NOMO-1 treated with DMSO at 0.1 percent for 48 hours (cell line): ENCODE results near the gene TTC33.
"Not testable (repeated sequence)": the region's sequence is repeated elsewhere in the genome, so short reads cannot be mapped to it uniquely, and the experiment has no call there.

Experiments
- DNase-seq: peaks from one replicate; lab custom pipeline; 2025; ENCODE audit not compliant: unreplicated experiment; lab: John Stamatoyannopoulos, UW

The TTC33 gene

DNA sequence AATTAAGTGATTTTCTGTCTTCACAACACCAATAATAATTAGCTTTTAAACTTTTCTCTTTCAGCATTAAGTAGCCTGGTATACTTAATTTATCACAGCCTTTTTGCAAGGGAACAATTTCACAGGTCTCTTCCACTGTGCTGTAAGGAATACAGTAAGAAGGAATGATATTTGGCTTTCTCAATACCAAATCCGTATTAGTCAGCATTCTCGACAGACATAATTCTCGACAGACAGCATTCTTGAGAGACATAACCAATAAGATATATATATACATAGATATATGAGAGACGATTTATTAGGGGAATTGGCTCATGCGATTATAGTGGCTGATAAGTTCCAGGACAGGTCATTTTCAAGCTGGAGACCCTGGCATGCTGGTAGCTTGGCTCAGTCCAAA is 24.4 kb upstream of the TTC33 start:
- no peak for DNase-seq

DNA sequence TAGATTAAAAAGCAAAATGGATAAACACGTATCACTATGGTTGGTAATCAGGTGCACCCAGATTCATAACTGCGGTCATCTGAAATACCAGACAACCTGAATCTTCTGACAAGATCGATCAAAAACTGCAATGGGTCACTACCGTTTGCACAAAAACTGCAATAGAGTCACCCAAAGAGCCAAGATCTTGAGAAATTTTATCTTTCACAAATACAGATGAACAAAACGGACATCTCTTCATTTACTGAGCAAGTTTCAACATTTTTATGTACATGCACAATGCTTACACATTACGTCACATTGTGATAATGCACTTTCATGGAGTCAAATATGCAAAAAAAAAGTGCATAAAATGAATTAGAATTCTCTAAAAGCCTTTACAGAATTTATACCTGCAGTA is 23.8 kb upstream of the TTC33 start:
- DNase-seq: no peak

DNA sequence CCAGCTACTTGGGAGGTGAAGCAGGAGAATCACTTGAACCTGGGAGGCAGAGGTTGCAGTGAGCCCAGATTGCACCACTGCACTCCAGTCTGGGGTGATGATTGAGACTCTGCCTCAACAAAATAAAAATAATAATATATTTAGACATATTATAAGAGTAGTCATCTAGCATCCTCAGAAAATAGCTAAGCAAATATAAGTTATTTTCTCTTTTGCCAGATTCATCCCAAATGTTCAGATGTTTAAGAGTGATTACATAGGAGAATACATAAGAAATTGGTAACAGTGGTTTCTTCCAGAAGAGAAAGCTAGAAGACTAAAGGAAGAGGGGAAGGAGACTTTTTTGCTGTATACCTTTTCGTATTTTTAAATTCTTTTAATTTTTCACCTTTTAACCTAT is 22.4 kb upstream of the TTC33 start:
- no peak for DNase-seq

DNA sequence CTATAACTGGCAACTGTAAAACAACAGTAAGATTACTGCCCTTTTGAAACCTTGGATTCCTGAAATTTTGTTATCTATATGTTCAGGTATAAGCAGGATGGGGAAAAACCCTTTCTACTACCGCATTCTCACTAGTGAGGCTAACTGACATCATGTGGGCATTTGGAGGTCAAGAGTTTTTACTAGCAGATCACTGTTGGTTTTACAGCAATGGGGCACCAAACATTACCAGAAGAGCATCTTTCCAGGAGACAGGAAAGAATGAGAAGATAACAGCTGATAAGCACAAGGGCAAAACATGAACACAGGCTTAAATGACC is 20.9 kb upstream of the TTC33 start:
- no peak for DNase-seq

DNA sequence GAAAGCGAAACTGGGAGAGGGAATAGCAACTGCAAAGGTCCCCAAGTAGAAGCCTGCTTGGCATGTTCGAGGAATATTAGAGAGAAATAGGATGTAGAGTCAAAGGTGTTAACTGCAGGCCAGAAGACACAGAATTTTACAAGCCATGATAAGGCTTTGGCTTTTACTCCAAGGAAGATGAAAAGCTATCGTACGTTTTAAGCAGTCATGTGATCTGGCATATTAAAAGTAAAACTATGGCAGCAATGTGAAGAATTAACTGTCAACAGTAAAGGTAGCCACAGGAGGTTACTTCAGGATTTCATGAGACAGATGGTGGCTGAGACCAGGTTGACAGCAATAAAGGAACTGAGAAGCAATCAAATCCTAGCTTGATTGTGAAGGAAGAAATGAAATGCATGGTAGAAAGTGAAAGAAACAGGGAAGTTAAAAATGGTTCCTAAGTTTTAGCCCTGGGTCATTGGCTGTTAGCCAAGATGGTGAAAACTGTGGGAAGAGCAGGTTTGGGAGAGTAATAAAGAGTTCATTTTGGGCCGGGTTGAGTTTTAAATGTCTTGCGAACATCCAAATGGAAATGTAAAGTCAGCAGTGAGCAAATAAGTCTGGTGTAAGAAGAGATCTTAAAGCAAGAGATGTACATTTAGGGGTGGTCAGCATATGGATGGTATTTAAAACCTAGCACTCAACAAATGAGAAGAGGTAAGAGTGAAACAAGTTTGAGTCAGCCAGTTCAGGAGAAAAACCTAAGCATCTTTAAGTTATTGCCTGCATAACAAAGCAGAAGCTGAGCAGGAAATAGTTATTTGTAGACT is 20.3 kb upstream of the TTC33 start:
- DNase-seq: peak; percentile 26

DNA sequence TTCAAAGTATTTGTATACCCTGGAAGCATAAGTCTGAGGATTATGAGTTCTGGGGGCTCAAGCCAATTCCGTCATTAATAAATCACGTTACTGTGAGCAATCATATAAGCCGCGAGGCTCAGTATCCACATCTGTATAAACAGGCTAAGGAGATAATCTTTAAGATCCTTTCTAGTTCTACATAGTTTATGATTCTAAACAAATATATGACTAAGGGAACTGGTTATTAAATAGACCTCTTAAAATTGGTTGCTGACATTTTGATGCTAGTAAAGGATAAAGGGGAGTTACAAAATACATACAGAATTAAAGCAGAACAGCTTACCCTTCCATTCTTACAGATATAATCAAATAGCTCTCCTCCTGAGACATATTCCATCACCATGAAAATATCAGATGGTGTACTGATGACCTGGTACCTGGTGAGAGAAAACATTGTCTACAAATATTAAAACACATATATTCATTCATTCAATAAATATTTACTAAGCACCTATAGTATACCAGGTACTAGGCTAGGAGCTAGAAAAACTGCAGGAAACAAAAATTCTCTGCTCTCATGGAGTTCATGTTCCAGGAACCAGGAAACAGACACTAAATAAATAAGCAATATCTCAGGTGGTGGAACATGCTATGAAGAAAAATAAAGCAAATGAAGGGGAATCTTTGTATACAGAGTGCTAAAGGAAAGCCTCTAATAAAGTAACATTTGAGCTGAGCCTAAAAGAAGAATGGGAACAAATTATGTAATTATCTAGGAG is 19.5 kb upstream of the TTC33 start:
- no peak for DNase-seq

DNA sequence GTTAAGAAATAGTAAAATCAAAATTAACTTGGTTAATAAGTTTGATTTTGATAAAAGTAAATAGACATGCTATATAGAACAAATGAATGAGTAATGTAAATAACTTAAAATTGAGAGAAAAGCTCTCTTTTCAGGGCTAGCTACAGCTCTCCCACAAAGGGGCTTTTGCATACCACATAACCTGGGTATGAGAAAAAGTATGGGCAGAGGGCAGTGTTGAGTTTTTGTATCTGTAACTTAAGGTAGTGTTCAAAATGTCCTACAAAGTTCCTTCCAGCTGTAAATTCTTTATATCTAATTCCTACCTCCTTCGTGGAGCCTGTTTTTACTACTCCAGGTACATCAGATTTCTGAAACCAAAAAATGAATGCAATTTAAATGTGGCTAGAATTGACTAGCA is 18.9 kb upstream of the TTC33 start:
- no peak for DNase-seq

DNA sequence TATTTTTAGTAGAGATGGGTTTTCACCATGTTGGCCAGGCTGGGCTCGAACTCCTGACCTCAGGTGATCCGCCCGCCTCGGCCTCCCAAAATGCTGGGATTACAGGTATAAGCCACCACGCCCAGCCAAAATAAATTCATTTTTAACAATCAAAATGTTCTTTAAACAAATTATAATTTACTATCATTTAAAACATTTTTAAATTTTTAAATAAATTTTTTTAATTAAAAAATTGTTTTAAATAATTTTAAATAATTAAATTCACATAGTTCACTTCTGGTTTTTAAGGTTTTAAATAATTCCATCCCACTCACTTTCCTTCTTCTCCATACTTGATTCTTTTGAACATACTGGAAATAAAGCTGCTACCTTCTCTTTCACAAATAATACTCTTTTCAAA is 15.0 kb upstream of the TTC33 start:
- no peak for DNase-seq

DNA sequence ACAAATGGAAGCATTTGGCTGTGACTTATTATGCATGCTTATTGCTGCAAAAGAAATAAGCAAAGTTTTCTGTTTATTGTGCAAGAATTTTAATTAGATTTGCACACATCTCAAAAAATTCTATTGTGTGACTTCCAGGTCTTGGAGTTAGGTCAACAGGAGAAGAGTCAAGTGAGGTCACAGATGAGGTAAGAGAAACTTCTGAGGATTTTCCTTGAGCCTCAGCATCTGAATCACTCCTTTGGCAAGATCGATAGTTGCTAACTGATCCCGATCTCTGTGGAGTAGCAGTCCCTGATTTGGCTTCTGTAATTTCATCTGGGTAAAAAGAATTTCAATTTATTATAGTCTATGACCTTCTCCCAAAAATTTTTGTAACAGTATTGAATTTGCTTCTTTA is 6.9 kb upstream of the TTC33 start:
- DNase-seq: no peak

DNA sequence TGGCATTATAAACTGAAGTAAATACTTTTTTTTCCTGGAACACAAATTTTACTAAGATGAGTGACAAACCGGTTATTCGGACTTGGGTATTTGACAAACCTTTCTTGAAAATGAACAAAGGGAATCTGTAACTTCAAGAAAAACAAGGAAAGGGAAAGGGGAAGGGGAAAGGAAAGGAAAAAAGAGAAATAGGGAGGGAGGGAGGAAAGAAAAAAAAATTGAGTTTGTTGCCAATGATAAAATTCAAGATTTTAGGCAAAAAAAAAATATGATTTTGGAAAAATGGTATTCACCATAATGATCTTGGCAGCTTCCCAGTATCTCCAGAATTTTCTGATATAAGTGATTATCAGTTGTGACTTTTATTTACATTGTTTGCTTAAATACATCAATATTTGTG is 1.6 kb upstream of the TTC33 start:
- DNase-seq: no peak

DNA sequence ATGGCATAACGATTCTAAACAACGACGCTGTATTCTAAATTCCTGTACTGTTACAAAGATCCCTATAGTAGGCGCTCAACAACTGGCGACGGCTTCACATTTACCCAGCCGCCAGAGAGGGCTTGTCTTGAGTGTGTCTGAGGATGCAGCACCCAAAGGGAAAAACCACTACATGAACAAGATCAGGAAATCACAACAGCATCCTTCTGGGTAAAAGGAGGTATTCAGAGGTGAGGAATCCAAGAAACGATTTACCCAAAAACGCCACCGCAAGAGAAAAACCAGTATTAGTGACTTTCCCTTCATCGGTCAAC is 711 bp downstream of the TTC33 start:
- peak; percentile 91 for DNase-seq

DNA sequence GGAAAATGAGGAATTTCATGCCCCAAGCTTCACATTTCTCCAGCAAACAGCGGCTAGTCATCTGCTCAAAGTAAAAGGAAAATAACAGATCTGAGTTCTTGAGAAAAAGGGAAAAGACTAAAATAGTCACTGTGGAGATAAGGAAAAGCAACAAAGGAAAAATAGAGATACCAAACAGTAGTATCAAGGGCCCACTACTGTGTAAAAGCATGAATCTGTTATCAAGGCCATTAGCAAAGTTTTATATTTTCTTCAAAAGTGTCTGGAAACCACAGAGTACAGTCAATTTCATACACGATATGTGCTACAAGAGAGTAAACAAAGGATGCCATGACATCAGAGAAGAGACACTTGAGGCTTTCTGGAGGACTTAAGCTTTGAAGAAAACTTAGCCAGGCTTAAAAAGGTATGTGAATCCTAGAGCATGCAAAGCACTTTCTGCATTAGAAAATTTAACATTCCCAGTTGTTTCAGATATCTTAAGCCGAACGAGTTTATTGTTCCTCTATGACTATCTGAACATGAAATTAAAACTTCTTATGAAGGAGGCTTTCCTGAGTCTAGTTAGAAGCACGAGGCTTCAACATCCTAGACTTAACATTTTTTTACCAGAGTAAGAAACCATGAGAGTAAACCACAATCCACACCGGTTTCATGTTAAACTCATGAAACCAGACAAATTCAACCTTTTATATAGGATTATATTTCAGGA is 1.2 kb downstream of the TTC33 start:
- DNase-seq: no peak

DNA sequence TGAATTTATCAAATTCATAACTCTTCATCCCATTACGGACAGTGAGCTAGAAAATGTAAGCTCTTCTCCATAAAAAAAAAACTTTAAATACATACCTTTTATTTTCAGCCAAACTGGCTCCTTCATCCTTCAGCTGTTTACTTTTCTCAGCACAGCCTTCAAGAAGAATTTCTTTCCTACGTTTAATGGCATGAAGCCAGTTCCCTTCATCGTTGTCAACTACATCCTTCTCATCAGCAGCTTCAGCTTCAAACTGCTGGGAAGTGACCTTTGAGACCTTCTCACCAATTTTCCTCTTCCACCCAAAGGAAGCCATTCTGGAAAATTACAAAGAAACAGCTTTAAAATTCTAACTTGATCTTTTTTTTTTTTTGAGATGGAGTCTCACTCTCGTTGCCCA is 9.1 kb downstream of the TTC33 start:
- no peak for DNase-seq

DNA sequence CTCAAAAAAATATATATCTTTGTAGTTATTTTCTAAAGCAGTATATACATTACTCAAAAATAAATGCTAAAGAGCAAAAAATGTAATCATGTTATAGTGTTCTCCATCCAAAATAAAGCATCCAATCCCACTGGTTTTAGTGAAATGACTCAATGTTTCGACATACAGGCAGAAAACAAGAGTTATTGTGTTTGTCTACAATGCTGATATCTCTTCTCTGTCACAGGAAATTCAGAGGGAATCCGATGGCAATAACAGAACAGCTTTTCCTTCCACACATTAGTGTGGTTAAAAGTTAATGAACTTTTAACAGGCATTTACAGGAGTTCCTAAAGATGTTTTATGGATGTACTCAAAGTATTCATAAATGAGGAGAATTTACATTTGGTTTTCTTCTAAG is 12.0 kb downstream of the TTC33 start:
- no peak for DNase-seq

DNA sequence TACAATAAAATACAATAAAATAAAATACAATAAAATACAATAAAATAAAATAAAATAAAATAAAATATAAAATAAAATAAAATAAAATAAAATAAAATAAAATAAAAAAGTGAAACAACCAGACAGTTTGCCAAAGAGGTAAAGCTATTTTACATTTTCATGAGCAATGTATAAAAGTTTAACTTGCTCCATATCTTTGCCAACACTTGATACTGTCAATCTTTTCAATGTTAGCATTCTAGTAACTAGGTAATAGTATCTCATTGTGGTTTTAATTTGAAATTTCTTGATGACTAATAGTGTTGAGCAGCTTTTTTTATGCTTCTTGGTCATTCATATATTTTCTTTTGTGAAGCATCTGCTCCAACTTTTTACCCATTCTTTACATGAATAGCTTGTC is 17.3 kb downstream of the TTC33 start:
- DNase-seq: no peak

DNA sequence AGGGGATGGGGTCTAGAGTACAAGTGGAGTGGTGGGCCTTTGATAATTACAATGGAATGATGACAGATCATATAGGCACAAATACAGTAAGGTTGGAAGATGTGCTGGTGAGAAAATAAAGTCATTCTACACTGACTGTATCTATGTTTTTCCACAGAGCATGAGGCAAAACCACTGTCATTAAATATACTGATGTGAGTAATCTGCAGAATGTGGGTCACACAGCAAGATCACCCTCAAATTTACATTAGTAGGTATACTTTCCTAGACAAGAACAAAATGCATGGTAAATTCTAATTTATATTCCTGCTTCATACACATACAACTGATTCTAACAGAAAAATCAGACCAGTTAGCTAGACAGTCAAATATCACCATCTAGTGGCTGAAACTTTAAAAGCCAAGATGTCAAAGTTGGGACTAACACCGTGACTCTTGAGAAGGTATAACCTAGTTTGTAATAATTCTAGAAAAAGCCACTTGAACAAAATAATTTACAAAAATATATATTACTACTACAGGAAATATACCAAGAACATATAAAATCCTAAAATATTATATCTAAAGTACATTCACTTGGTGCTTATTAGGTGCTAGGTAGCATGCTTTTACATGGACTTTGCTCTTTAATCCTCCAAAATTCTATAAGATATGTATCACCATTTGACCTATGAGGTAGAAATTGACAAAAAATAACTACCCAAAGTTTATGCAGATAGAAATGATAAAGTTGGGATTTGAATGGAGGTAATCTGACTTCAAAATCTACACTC is 19.5 kb downstream of the TTC33 start:
- peak; percentile 84 for DNase-seq

DNA sequence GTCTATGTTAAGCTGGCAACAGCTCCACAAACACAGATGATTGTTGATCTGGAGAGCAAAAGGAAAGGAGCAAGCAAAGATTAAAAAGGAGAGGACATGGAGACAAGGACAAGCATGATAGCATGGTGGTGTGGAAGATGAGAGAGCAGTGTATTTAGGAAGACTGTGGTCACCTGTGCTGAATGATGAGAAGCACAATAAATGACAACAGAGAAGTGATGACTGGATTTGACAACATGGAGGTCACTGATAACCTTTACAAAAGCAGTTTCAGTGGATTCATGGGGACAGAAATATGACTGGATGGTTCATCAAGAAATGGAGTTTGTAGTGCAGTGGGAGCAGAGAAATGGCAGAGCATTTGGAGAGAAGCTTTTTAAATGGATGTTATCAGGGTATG is 20.2 kb downstream of the TTC33 start:
- no peak for DNase-seq

DNA sequence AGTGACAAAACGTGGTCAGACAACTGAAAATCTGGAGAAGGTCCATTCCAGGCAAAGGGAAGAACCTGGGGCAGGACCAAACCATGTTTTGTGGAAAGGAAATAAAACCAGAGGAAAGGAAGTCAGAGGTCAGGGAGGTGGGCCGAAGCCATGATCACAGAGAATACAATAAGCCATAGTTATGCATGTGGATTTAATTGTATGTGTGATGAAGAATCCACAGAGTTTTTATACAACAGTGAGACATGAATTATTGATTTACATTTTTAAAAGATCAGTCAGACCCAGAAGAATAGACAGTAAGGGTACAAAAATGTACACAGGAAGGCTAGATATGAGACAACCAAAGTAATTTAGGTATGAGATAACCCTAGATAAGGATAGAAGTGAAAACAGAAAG is 20.8 kb downstream of the TTC33 start:
- no peak for DNase-seq

DNA sequence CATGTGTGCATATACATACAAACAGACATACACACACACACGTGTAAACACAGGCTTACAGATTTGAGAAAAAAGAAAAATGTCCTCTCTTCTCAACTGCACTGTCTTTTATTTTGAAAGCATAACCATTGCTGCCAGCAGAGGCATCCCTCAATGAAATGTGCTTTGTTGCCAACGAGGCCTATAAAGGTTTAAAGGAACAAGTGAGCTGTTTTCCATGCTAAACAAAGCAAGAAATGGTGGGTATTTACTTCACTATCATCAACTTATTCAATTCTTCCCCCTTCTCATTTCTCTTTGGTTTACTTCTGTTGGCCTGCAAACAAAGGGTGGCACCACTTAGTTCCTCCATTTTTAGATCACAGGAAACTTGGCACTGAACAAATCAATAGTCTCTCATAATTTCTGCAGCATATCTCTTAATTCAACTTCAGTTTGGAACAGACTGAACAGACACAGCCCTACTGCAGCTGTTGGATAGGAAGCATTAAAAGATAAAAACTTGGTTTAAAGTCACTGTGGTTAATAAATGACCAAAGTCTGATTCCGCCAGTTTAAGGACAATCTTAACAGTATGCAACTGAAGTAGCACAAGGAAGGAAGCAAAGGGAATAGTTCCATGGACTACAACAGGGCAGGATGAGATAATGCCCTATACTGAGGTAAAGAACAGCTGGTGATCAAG is 21.7 kb downstream of the TTC33 start:
- peak; percentile 31 for DNase-seq

DNA sequence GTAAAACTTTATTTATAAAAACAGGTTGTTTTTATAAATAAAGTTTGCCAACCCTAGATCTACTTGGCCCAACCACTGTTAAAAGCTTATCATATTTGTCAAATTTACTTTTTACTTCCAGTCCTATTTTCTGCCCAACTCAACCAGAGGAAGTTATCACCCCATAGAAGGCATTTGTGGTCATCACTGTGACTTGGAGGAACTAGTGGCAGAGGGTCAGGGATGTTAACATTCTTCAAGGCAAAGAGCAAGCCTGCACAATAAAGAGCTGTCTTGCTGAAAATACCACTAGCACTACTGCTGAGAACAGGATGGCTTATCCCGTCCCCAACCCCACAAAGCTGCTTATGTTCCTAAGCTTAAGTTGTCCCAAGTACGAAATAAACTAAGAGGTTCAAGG is 22.3 kb downstream of the TTC33 start:
- peak; percentile 78 for DNase-seq

DNA sequence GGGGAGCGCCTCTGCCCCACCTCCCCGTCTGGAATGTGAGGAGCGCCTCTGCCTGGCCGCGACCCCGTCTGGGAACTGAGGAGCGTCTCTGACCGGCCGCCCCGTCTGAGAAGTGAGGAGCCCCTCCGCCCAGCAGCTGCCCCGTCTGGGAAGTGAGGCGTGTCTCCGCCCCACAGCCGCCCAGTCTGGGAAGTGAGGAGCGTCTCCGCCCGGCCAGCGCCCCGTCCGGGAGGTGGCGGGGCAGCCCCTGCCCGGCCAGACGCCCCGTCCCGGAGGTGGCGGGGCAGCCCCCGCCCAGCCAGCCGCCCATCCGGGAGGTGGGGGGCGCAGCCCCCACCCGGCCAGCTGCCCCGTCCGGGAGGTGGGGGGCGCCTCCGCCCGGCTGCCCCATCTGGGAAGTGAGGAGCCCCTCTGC is 33.3 kb downstream of the TTC33 start:
- DNase-seq: not testable (repeated sequence)
